ENCODE data around the gene CLDN4. TPM values are rescaled to one million over a fixed set of nuclear protein-coding genes. Genes with fewer than 3 reads are reported as not detected.

Gene CLDN4
- total and polyA plus RNA-seq, 9 of the 15 experiments (the other 6 are each of a cell fraction or from before 2014, with no cell fraction given), result 0.05 to 0.60 (median 0.06) TPM; not detected in 3

DNA sequence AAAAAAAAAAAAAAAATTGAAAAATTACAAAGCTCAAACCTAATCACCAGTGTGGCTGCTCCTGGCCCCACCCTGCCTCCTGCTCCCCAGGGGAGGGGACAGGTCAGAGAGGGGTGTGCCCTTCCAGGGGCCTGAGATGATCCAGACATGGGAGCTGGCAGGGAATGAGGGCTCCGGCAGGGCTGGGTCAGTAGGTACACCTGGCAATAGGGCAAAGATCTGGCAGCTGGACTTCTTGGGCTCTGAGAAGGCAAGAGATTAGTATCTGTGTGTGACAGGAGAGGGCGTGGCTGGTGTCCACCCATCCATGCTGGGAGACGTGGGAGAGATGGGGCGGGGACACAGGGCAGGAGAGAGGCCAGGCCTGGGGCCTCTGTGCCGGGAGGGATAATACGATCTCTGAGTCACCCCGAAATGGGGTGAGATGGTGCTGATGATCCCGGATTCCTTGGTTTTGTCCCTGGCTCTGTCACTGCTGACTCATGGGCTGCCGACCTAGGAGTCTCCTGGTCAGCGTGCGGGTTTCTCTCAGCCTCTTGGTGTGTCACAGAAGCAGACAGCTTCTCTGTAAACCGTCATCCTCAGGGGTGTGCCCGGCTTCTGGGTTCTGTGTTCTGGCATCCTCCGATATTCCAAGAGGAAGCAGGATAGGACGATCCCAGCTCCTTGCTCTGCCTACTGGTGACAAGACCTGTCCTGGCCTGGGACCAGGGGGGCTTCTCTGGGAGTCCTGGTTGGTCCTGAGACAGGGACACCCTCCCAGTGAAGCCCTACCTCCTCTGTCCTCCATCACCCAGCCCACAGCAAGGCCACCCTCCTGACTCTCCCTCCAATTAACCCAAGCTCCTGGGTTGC lies 8.2 kb upstream of the CLDN4 start (continued):
- TF ChIP-seq, protein P1, sequence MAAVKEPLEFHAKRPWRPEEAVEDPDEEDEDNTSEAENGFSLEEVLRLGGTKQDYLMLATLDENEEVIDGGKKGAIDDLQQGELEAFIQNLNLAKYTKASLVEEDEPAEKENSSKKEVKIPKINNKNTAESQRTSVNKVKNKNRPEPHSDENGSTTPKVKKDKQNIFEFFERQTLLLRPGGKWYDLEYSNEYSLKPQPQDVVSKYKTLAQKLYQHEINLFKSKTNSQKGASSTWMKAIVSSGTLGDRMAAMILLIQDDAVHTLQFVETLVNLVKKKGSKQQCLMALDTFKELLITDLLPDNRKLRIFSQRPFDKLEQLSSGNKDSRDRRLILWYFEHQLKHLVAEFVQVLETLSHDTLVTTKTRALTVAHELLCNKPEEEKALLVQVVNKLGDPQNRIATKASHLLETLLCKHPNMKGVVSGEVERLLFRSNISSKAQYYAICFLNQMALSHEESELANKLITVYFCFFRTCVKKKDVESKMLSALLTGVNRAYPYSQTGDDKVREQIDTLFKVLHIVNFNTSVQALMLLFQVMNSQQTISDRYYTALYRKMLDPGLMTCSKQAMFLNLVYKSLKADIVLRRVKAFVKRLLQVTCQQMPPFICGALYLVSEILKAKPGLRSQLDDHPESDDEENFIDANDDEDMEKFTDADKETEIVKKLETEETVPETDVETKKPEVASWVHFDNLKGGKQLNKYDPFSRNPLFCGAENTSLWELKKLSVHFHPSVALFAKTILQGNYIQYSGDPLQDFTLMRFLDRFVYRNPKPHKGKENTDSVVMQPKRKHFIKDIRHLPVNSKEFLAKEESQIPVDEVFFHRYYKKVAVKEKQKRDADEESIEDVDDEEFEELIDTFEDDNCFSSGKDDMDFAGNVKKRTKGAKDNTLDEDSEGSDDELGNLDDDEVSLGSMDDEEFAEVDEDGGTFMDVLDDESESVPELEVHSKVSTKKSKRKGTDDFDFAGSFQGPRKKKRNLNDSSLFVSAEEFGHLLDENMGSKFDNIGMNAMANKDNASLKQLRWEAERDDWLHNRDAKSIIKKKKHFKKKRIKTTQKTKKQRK (IDR thresholded peaks at IDR 0.05; ENCODE audit: borderline replicate concordance, low read depth, low read length), result no peak
- TF ChIP-seq, protein P2, sequence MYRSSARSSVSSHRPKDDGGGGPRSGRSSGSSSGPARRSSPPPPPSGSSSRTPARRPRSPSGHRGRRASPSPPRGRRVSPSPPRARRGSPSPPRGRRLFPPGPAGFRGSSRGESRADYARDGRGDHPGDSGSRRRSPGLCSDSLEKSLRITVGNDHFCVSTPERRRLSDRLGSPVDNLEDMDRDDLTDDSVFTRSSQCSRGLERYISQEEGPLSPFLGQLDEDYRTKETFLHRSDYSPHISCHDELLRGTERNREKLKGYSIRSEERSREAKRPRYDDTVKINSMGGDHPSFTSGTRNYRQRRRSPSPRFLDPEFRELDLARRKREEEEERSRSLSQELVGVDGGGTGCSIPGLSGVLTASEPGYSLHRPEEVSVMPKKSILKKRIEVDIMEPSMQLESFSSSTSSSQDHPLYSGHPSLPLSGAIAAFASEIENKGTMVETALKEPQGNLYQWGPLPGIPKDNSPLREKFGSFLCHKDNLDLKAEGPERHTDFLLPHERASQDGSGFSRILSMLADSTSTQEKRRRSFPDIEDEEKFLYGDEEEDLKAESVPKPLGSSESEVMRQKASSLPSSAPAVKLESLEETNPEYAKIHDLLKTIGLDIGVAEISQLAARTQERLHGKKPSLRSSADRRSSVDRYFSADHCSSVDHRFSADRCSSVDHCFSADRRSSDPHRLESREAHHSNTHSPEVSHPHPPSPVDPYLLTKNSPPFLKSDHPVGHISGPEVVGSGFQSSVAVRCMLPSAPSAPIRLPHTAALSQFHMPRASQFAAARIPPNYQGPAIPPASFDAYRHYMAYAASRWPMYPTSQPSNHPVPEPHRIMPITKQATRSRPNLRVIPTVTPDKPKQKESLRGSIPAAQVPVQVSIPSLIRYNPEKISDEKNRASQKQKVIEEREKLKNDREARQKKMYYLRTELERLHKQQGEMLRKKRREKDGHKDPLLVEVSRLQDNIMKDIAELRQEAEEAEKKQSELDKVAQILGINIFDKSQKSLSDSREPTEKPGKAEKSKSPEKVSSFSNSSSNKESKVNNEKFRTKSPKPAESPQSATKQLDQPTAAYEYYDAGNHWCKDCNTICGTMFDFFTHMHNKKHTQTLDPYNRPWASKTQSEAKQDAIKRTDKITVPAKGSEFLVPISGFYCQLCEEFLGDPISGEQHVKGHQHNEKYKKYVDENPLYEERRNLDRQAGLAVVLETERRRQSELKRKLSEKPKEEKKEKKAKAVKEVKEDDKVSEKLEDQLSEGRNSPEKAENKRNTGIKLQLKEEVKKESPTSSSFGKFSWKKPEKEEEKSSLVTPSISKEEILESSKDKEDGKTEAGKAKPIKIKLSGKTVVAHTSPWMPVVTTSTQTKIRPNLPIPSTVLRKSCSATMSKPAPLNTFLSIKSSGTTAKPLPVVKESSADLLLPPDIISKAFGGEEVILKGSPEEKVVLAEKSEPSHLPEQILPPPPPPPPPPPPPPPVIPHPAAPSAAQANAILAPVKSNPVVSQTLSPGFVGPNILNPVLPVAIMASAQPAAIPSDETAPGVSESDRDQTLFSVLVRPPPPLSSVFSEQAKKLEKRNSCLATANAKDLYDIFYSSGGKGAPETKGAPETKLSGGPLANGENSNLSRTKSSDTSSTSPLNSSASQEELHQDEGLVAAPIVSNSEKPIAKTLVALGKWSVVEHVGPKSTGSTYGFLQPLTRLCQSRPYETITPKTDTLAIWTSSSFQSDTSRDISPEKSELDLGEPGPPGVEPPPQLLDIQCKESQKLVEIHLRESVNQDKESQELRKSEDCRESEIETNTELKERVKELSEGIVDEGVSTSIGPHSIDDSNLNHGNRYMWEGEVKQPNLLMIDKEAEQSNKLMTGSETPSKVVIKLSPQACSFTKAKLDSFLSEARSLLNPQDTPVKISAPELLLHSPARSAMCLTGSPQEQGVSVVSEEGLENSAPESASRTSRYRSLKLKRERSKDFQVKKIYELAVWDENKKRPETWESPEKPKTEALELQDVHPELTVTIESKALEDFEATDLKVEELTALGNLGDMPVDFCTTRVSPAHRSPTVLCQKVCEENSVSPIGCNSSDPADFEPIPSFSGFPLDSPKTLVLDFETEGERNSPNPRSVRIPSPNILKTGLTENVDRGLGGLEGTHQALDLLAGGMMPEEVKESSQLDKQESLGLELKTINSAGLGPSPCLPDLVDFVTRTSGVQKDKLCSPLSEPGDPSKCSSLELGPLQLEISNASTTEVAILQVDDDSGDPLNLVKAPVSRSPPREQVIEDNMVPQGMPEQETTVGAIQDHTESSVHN (IDR thresholded peaks at IDR 0.05; ENCODE audit: borderline replicate concordance in 1 of 2, low read depth in 1 of 2), result peak in 1 of 2 experiments; percentile 58; a peak in 1 of 4 replicates
- TF ChIP-seq HMG20A (CRISPR knock-in tag; conservative IDR thresholded peaks at IDR 0.05), result no peak
- TF ChIP-seq HSF4 (CRISPR knock-in tag; IDR thresholded peaks at IDR 0.05; ENCODE audit: borderline replicate concordance), result no peak
- TF ChIP-seq, protein P3, sequence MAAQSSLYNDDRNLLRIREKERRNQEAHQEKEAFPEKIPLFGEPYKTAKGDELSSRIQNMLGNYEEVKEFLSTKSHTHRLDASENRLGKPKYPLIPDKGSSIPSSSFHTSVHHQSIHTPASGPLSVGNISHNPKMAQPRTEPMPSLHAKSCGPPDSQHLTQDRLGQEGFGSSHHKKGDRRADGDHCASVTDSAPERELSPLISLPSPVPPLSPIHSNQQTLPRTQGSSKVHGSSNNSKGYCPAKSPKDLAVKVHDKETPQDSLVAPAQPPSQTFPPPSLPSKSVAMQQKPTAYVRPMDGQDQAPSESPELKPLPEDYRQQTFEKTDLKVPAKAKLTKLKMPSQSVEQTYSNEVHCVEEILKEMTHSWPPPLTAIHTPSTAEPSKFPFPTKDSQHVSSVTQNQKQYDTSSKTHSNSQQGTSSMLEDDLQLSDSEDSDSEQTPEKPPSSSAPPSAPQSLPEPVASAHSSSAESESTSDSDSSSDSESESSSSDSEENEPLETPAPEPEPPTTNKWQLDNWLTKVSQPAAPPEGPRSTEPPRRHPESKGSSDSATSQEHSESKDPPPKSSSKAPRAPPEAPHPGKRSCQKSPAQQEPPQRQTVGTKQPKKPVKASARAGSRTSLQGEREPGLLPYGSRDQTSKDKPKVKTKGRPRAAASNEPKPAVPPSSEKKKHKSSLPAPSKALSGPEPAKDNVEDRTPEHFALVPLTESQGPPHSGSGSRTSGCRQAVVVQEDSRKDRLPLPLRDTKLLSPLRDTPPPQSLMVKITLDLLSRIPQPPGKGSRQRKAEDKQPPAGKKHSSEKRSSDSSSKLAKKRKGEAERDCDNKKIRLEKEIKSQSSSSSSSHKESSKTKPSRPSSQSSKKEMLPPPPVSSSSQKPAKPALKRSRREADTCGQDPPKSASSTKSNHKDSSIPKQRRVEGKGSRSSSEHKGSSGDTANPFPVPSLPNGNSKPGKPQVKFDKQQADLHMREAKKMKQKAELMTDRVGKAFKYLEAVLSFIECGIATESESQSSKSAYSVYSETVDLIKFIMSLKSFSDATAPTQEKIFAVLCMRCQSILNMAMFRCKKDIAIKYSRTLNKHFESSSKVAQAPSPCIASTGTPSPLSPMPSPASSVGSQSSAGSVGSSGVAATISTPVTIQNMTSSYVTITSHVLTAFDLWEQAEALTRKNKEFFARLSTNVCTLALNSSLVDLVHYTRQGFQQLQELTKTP (IDR thresholded peaks at IDR 0.05; ENCODE audit: low read depth in 1 of 2, partially characterized antibody in 2 of 2), result peak in 1 of 2 experiments; percentile 65
- no peak for TF ChIP-seq SNRNP70 (optimal IDR thresholded peaks at IDR 0.05; ENCODE audit: low read depth, low read length)
- no peak for TF ChIP-seq ZNF764 (CRISPR knock-in tag; IDR thresholded peaks at IDR 0.05; ENCODE audit: low read depth)
- no peak for TF ChIP-seq TAF1 (IDR thresholded peaks at IDR 0.05; ENCODE audit: control insufficient read depth, extremely low read depth, insufficient read depth, low read length, severe bottlenecking)

Measured in K562 (cell line).